A549 (cell line): ENCODE measurements around the gene ANTXR1.

Source experiments
- CTCF ChIP-seq: fragments of >200 bp; sonication (Bioruptor Twin); formaldehyde crosslinking; IDR thresholded peaks from 3 replicates; pipeline ENCODE4 v1.5.1; 2016
- PBX3 ChIP-seq: IDR thresholded peaks from 2 replicates; pipeline ENCODE4 v1.6.1; 2012

- no peak for TF ChIP-seq CTCF
- no peak for TF ChIP-seq PBX3
Measured at GRCh38 chr2:69180974-69181373, 168.0 kb downstream of the ANTXR1 start.
